T-helper 2 cell treated with Interferon-gamma antibody and Interleukin-4, amounts not matched to agents 100 ng/mL and 5 ng/mL, for 36 hours (primary cell): ENCODE results near the gene NEDD9. TPM values are rescaled to one million over a fixed set of nuclear protein-coding genes. Genes with fewer than 3 reads are reported as not detected.

Experiments
- intact Hi-C: fragments of 100-400 bp; cut with micrococcal nuclease; formaldehyde crosslinking; loops from one replicate; pipeline ENCODE4 v1.15.1; 2023
- total RNA-seq: library from RNA; stranded (reverse); gene quantifications from 2 replicates; pipeline ENCODE4 v1.2.3, GENCODE V29; 2022

The NEDD9 gene
- total RNA-seq, 1 donor from 2014 or later, result 45.9 TPM

DNA sequence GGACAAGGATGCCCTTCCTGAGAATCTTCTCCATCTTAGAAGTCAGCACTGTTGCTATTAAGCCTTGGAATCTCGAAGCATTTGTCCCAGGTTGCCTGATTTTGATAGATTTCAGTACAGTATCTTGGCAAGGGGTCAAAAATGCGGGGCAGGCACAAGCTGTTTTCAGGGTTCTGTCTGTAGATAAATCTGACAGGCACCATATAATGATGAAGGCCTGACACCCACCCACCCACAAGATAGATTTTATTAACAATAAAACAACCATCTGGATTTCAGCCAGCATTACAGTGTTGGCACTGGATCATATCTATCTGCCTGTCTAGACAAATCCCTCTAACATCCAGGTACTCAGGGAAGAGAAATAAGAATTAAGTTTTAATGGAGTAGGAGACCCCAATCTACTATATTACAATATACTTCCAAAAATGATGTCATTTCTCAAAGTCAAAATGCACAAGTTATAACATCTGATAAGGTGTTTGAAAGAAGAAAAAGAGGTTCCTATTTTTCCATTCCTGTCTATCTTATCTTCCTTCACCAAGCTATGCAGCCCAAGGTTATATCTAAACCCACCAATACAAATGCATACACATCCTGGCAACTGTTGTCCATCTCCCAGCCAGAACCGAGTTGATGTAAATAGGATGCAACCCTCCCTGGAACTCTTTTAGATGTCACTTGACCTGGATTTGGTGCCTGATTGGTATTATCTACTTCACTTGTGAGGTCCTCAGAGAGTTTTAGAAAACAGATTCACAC is 10.7 kb downstream of the NEDD9 start:
- intact Hi-C loops, result loop anchor here (5.0 kb wide), 1 partner anchor 35 kb away; no protein-coding TSS in a partner anchor

DNA sequence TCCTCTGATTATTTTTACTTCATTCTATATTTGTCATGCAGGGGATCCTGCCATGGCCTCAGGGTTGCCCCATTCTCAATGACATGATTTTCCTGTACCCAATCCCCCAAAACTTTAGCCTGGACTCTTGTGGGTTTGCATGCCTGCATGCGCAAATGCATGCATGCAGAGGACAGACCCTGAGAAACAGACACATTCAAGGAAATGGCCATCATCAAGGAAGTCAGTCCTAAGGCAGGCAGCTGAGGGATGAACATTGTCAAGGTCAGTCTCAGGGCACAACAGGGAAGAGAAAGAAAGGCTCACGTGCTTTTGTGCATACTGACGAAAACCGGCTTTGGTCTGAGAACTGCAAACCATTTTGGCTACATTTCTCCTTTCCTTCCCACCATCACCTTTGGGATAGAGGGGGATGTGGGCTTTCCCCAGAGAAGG is 13.1 kb downstream of the NEDD9 start:
- intact Hi-C loops, result no loop called here

GRCh38 chr6:11218538-11219399 is 13.7 kb downstream of the NEDD9 start:
- intact Hi-C loops, result no loop called here

- intact Hi-C loops, result no loop called here
Measured at GRCh38 chr6:11218102-11218442, 14.4 kb downstream of the NEDD9 start.

GRCh38 chr6:11217360-11218101 is 14.9 kb downstream of the NEDD9 start:
- intact Hi-C loops, result no loop called here

DNA sequence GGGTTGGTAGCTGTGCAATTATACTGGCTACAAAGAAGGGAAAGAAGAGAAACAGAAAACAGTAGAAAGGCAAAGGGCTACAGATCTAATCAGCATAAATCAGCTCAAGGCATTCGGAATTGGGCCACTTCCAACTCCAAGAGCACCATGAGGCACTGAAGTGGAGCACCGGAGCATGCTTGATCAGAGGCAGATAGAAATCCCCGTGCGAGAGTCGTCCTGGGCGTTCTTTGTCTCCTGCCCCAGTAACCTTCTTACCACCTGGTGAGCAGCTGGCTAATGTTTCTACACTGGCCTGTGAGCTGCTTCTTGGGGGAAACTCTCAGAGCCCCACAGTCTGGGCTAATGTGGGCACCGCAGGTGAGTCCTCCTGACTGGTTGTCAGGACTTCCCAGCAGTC is 16.7 kb downstream of the NEDD9 start:
- intact Hi-C loops, result no loop called here

GRCh38 chr6:11214901-11215300 is 17.6 kb downstream of the NEDD9 start:
- intact Hi-C loops, result no loop called here

GRCh38 chr6:11214084-11214833 is 18.2 kb downstream of the NEDD9 start:
- intact Hi-C loops, result no loop called here

GRCh38 chr6:11213422-11214021 is 18.9 kb downstream of the NEDD9 start:
- intact Hi-C loops, result no loop called here

- intact Hi-C loops, result no loop called here
Measured at GRCh38 chr6:11212664-11213063, 19.8 kb downstream of the NEDD9 start.

DNA sequence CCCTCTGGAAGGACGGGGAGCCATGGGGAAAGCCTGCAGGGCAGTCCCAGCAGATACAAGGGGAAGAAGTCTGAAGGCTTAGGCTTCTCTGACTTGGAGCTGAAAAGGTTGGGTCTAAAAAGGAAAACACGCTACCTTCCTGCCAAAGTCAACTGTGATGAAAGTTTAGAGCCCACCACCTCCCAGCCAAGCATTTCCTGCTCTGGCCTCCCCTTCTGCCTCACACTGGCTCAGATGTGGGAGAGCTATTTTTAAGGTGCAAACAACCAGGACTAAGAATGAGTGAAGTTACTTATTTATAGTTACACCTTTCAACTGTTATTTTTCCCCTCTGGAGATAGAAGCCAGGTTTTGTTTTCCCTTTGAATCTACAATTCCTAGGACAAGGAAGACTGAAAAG is 21.2 kb downstream of the NEDD9 start:
- intact Hi-C loops, result no loop called here

DNA sequence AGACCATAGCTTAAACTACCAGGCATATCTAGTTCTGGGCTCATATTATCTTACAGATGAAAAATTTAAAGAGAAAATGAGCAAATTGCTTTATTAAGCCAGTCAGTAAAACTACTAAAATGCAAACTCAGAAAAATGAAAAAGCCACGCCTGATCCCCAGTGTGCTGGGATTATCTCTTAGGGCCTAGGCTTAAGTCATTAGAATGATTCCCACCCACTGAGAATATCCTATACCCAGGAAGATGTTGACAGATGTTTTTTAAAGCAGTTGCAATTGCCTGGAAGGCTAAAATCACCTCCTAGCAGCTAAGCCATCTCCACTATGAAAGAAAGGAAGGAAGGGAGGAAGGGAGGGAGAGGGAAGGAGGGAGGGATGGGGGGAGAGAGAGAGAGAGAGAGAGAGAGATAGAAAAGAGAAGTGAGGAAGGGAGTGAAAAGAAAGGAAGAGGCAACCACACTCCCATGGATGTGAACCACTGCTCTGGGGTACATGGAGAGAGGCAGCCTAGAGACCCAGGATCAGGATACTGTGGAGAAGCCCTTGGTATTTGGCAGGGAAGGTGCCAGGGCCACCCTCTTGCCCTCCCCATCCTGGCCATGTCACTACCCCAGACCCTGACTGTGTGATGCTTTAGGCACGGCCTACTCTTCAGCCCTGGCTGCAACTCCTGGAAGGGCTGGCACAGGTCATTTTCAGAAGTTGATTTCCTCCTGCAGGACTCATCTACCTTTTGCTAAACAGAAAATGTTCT is 21.9 kb downstream of the NEDD9 start:
- intact Hi-C loops, result no loop called here

- intact Hi-C loops, result no loop called here
Measured at GRCh38 chr6:11209906-11210305, 22.6 kb downstream of the NEDD9 start.

DNA sequence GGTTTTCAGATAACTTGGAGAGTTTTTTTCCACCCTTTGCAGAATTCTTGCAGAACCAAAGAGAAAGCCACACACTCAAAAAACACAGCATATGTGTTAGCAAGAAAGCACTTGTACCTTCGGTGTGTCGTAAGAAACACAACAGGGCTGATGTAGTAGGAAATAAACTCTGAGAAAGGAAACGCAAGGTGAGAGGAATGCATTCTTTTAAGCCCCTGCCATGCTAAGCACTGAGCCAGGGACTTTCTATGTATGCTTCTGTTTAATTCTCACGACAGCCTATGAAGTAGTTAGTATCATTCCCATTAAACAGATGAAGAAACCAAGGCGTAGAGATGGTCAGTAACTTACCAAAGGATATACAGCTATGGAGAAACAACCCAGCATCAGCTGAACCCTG is 23.1 kb downstream of the NEDD9 start:
- intact Hi-C loops, result no loop called here

GRCh38 chr6:11208854-11209253 is 23.6 kb downstream of the NEDD9 start:
- intact Hi-C loops, result no loop called here

DNA sequence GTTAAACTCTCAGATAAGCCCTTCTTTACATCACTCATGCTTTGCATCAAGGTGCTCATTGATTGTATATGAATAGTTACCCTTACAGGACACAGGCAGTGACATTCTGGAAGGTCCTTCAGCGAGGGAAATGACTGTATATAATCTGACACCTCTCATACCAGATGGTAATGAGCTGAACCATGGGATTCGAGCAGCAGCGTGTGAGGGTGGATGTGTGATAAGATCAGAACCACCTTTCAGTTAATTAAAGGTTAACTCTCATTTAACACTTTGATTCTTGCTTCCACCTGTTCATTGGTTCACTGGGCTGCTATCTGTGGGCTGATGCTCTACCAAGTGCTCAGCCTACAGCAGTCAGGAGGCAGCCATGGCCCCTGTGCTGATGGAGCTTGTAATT is 24.2 kb downstream of the NEDD9 start:
- intact Hi-C loops, result no loop called here

DNA sequence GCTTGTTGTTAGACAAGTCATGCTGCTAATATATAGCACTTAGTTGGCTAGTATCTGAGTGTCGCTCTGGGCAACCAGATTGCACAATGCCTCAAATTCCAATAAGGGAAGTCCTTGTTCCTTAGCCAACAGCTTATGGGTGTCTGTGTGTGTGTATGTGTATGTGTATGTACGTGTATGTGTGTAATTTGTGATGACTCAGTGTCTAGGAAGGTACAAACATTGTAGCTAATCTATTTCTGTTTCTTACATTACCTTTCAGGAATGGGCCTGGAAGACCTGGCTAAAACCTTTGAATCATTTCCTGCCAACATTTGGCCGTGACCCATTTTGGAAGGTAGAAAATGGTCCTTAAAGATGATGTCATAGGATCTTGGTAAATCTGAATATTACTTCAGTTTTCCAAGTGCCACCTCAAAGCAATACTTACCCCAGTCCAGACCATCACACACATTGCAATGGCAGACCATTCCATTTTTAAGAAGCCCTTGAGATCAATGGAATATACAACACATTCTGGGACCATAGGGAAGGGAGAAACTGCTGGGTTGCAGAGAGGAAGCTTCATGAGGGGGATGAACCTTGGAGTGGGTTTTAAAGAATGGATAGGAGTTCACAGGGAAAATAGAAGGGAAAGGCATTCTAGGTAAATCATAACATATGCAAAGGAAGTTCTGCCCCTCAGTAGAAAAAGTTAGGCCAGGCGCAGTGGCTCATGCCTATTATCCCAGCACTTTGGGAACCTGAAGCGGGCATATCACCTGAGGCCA is 25.1 kb downstream of the NEDD9 start:
- intact Hi-C loops, result no loop called here

- intact Hi-C loops, result no loop called here
Measured at GRCh38 chr6:11206576-11206975, 25.9 kb downstream of the NEDD9 start.

DNA sequence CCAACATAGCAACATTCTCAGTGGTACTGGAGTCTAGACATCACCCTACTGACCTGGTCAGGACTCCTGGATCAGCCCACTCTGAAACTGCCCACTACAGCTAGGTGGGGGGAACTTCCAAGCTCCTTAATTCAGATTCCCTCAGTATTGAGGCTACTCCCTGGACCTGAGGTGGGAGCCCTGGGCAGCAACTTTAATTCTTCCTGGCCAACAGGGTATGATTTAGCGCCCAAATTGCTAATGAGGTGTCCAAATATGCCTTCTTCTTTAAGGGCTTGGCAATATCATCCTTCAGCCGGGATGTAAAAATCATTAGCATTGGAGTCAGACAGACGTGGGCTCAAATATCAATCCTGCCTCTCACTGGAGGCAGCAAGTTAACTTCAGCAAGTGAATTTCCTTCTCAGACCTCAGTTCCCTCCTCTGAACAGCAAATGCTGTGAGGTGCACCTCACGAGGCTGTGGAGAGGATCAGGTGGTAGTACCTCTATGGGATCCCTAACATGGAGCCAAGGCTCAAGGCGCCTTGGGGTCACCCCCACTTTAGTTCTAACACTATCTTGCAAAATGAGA is 27.6 kb downstream of the NEDD9 start:
- intact Hi-C loops, result no loop called here
